GM21390 (cell line): ENCODE data around the gene BANF1.

Source experiments
- ATAC-seq: cut with Tn5 transposase; IDR thresholded peaks from one replicate; pipeline ENCODE4 v1.9.1; 2021; ENCODE audit not compliant: unreplicated experiment

BANF1 gene

GRCh38 chr11:66001942-66002647 lies at the start of gene BANF1, which contains the start of gene EIF1AD:
Gene BANF1 (plus strand): TSS chr11:66002503. CDS start chr11:66003251, 748 bp downstream.
Gene EIF1AD (minus strand): TSS chr11:66002157. CDS start chr11:66000389, 1,768 bp downstream.
- ATAC-seq: peak; percentile 70

DNA sequence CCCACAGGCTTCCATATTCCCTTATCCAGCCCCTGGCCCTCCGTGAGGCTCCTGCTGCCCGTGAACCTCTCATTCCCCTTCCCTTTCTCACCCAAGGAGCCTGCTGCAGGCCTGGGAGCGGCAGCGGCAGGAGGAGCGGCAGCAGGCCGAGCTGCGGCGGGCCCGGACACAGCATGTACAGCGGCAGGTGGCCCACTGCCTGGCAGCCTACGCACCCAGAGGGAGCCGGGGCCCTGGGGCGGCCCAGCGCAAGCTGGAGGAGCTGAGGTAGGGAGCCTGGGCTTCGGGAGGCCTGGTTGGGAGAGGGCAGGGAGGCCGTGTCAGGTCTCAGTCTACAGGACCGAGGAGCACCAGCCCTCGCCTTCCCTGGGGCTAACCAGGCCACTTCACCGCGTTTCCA lies 48.8 kb upstream of the BANF1 start:
- ATAC-seq: no peak

GRCh38 chr11:65954771-65955170 lies 47.5 kb upstream of the BANF1 start:
- no peak for ATAC-seq

GRCh38 chr11:65958291-65958690 lies 44.0 kb upstream of the BANF1 start:
- no peak for ATAC-seq

DNA sequence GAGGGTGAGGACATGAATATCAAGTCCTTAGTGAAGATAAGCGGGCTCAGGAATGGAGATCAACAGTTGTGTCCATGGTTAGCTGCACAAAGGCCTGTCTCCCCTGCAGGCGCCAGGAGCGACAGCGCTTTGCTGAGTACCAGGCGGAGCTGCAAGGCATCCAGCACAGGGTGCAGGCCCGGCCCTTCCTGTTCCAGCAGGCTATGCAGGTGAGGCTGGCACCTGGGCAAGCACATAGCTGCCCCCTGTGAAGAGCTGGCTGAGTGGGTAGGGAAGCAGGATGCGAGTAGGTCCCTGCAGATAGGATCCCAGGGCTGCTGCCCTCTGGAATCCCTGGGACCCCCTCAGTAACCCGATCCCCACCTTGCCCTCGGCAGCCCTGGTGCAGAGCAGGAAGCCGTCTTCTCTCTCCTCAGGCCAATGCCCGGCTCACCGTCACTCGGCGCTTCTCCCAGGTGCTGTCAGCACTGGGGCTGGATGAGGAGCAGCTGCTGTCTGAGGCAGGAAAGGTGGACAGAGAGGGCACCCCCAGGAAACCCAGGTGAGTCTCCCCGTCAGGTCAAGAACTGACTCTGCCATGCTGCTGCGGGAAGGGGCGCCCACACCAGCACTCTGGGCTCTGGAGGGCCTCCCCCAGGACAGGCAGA lies 43.4 kb upstream of the BANF1 start:
- no peak for ATAC-seq

DNA sequence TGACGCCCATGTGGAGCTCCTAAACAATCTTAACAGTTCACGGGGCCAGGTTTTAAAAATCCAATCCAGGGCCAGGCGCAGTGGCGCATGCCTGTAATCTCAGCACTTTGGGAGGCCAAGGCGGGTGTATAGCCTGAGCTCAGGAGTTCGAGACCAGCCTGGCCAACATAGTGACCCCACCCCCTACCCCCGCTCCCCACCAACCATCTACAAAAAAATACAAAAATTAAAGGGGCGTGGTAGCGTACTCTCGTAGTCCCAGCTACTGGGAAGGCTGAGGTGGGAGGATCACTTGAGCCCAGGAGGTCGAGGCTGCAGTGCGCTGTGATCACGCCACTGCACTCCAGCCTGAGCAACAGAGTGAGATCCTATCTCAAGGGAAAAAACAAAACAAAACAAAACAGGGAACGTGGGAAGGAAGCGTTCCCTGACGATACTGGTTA lies 41.5 kb upstream of the BANF1 start:
- ATAC-seq: no peak

- peak; percentile 76 for ATAC-seq
These were observed 40.8 kb upstream of the BANF1 start, which contains the start of gene SART1 for GRCh38 chr11:65961267-65962140. Gene SART1 (plus strand): TSS chr11:65961734. CDS start chr11:65961781, 47 bp downstream.

- ATAC-seq: no peak
These were observed 40.1 kb upstream of the BANF1 start for GRCh38 chr11:65962141-65962564.

DNA sequence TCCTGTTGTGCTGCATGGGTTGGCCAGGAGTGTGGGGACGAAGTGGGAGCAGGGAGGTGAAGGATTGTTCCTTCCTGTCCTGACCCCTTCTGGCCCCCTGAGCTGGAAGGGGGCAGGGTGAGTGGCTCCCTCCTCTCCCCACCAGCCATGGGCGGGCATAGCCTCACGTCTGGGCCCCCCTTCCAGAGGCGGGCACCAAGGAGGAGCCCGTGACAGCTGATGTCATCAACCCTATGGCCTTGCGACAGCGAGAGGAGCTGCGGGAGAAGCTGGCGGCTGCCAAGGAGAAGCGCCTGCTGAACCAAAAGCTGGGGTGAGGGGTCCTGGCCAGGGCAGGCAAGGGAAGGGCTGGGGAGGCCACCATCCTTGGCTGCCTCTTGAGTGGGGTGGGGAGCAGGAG lies 37.4 kb upstream of the BANF1 start:
- no peak for ATAC-seq

- no peak for ATAC-seq
These were observed 36.1 kb upstream of the BANF1 start for GRCh38 chr11:65965986-65966762.

GRCh38 chr11:65967329-65967934 lies 34.9 kb upstream of the BANF1 start:
- no peak for ATAC-seq

GRCh38 chr11:65968600-65969482 lies 33.5 kb upstream of the BANF1 start:
- ATAC-seq: no peak

DNA sequence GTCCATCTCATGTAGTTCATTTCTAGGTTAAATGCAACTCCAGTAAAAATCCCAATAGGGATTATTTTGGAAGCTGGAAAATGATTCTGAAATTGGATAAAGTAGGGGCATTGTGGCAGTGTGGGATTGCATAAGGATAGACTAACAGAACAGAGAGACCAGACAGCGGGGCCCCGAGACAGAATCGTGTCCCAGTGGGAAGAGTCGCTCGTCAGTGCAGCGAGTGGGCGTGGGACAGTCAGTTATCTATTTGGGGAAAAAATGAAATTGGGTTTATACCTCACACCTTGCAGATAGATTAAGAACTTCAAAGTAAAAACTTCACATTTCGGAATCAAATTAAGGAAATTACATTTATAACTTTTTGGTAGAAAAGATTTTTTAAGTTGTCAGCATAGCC lies 30.2 kb upstream of the BANF1 start:
- ATAC-seq: no peak

GRCh38 chr11:65973439-65974110 lies 28.7 kb upstream of the BANF1 start:
- no peak for ATAC-seq

GRCh38 chr11:65975771-65976170 lies 26.5 kb upstream of the BANF1 start:
- ATAC-seq: no peak

DNA sequence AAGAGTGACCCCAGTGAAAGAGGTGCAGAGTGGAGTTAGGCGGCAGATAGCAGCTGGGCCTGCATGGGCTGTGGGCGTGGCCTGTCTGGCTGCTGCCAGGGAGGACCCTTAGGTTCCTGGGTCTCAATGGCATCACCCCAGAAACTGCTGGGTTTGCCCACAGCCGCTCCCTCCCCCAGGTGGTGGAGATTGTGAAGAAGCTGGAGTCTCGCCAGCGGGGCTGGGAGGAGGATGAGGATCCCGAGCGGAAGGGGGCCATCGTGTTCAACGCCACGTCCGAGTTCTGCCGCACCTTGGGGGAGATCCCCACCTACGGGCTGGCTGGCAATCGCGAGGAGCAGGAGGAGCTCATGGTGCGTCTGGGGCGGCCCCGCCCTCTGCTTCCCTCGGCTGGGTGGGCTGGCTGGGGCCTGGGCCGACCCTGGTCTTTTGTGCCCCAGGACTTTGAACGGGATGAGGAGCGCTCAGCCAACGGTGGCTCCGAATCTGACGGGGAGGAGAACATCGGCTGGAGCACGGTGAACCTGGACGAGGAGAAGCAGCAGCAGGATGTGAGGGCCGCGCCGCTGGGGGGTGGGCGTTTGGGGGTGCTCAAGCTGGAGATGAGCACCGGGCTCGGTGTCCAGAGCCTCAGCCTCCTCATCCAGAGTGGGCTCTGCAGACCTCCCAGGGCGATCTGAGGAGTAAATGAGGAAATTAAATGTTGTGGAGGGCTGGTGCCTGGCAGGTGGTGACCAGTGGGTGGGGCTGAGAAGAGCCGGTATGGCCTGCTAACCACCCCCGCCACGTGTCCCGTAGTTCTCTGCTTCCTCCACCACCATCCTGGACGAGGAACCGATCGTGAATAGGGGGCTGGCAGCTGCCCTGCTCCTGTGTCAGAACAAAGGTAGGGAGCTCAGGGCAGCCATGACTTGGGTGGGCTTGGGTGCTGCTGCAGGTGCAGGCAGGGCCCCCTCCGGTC lies 25.8 kb upstream of the BANF1 start:
- ATAC-seq: no peak

DNA sequence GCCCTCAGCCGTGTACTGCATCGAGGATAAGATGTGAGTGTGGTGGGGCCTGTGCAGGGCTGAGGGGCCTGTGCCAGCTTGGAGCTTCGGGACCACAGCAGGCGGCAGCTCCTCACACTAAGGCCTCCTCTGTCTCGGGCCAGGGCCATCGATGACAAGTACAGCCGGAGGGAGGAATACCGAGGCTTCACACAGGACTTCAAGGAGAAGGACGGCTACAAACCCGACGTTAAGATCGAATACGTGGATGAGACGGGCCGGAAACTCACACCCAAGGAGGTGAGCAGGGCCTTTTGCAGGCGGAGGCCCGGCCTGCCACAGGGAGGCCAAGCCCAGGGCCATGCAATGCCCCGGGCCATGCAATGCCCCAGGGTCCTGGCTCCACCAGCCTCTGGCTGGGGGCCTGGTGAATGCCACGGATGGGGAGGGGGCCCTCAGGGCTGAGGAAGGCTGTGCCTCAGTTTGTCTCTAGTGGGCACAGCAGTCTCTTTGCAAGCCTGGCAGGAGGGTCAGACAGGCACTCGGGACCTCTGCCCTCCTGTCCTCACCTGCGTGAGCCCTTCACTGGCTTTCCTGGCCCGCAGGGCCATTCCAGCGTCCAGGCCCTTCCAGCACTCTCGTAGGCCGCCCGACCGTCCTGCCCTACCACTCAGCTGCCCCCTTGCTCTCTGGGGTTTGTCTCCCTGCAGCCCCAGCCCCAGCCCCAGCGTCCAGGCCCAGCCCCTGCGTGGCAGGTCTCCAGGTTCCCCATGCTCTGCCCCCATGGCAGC lies 24.5 kb upstream of the BANF1 start:
- ATAC-seq: no peak
